Measurements from ENCODE around the gene GRM4. TPM values are rescaled to one million over a fixed set of nuclear protein-coding genes. Genes with fewer than 3 reads are reported as not detected.

Gene GRM4
- total and polyA plus RNA-seq, 2 donors from 2014 or later, result not detected

GRCh38 chr6:33971580-33971979, 174.3 kb downstream of the GRM4 start:
- H3K4me3 ChIP-seq (ENCODE audit: low read length in 3 of 3), result no peak overlapping the region
- no peak overlapping the region for H3K27ac ChIP-seq (ENCODE audit: low read depth in 2 of 2, low read length in 2 of 2)
- H3K36me3 ChIP-seq (ENCODE audit: control insufficient read depth in 2 of 3, insufficient read depth in 3 of 3, low read length in 3 of 3), result no peaks in the 10 kb centered on the region
- peaks cover 0 to 4% (median 0%) of the 10 kb centered on the region in 3 donors for H3K9me3 ChIP-seq (ENCODE audit: control insufficient read depth in 2 of 3, insufficient read depth in 1 of 3, low read length in 3 of 3)
- FAIRE-seq (no peak), DNase-seq (no peak)
- H3K9ac ChIP-seq (ENCODE audit: low read length in 3 of 3), result no peak overlapping the region
- H3K4me1 ChIP-seq (ENCODE audit: control insufficient read depth in 2 of 3, insufficient read depth in 2 of 3, low read depth in 1 of 3, low read length in 3 of 3), result no peaks in the 10 kb centered on the region
- peaks cover 2% of the 10 kb centered on the region for H3K27me3 ChIP-seq (ENCODE audit: control insufficient read depth, insufficient read depth, low read length)
- intact Hi-C loops (cut with DNase I), result no loop called here
- no peak for TF ChIP-seq CTCF (IDR thresholded peaks at IDR 0.05; ENCODE audit: borderline replicate concordance, extremely low read depth, insufficient read depth)

Small RNA genes lying within 50 kb of the gene (microRNA-seq; reads per million reads assigned to microRNA genes)
- gene MIR1275, result not detected

Other genes with a start within 250 kb of the GRM4 start
- gene HMGA1, start 90.8 kb upstream of the GRM4 start, total RNA-seq, result 46.5 TPM
- 27.1 TPM for gene HMGA1, start 90.8 kb upstream of the GRM4 start, polyA plus RNA-seq (ENCODE audit: insufficient read depth, low read depth, low replicate concordance)
- 22.6 TPM for gene SMIM29, start 102.9 kb upstream of the GRM4 start, total RNA-seq
- gene SMIM29, start 102.9 kb upstream of the GRM4 start, polyA plus RNA-seq (ENCODE audit: insufficient read depth, low read depth, low replicate concordance), result 53.5 TPM
- 53.8 TPM for gene NUDT3, start 246.6 kb upstream of the GRM4 start, total RNA-seq
- gene NUDT3, start 246.6 kb upstream of the GRM4 start, polyA plus RNA-seq (ENCODE audit: insufficient read depth, low read depth, low replicate concordance), result 17.7 TPM